H1 (cell line): Measurements from ENCODE around the gene SLC37A3. TPM values are rescaled to one million over a fixed set of nuclear protein-coding genes. Genes with fewer than 3 reads are reported as not detected.
A peak's percentile ranks its signal among the peaks of the same experiment; 100 is the strongest.

Source experiments
- CHD1 ChIP-seq: IDR thresholded peaks from 2 replicates; pipeline ENCODE4 v1.6.1; 2012; ENCODE audit warnings: low read depth, low read length, improper control_type of control experiment
- CHD7 ChIP-seq: fragments of 300-600 bp; sonication (generic); IDR thresholded peaks from 2 replicates; pipeline ENCODE4 v1.7.1; 2012; ENCODE audit warnings: low read length, moderate library complexity, mild to moderate bottlenecking, inconsistent platforms; ENCODE audit not compliant: insufficient replicate concordance
- NANOG ChIP-seq: IDR thresholded peaks from 2 replicates; pipeline ENCODE4 v1.6.1; 2011; ENCODE audit warnings: low read length, low read depth, mild to moderate bottlenecking, inconsistent platforms; ENCODE audit not compliant: insufficient read depth, poor library complexity, severe bottlenecking
- RAD21 ChIP-seq, 2 experiments: IDR thresholded peaks in 1 of 2; conservative IDR thresholded peaks in 1 of 2; 2 replicates each; pipeline ENCODE4 v1.6.1; 2011; ENCODE audit warnings: low read depth in 2 of 2, low read length in 2 of 2, improper control_type of control experiment in 1 of 2, inconsistent platforms in 1 of 2, mild to moderate bottlenecking in 1 of 2, moderate library complexity in 1 of 2
- RFX5 ChIP-seq: IDR thresholded peaks from 2 replicates; pipeline ENCODE4 v1.6.1; 2011; ENCODE audit warnings: low read depth, low read length, improper control_type of control experiment, borderline replicate concordance
- polyA plus RNA-seq, 7 experiments: library from polyadenylated mRNA; depleted of rRNA in 3 of 7; stranded (reverse) in 5 of 7; unstranded in 2 of 7; fragments of >200 nt in 5 of 7; fragments of 200-250 nt in 2 of 7; gene quantifications; 1 replicate in 5 of 7; 2 replicates in 1 of 7; 4 replicates in 1 of 7; pipeline versions ENCODE4 v1.2.1 to v1.2.3, GENCODE V29; 2011 to 2013; ENCODE audit warnings: missing spikeins in 2 of 7, mixed read lengths in 2 of 7
- total RNA-seq: library from RNA; stranded (reverse); fragmentation: NEBNext Ultra II Directional; extraction: Animal tissue kit (Norgen Biotek cat#: 25700); gene quantifications from 2 replicates; pipeline ENCODE4 v1.2.1, GENCODE V29; 2021

Gene SLC37A3
- total and polyA plus RNA-seq, 2 of the 8 experiments (the other 6 are each of a cell fraction or from before 2014, with no cell fraction given): 58.2 to 71.0 TPM

GRCh38 chr7:140300243-140301136 is 97.8 kb downstream of the SLC37A3 start (continued):
- TF ChIP-seq CHD7 (no peak), RAD21 (IDR thresholded peaks at IDR 0.05 in 1 of 2, conservative IDR thresholded peaks at IDR 0.05 in 1 of 2; ENCODE audit: low read depth in 2 of 2, low read length in 2 of 2) (peak; percentile 1 to 14; a peak in 1 of 4 replicates), NANOG (no peak), CHD1 (no peak), RFX5 (no peak)
